GM12878 (cell line): ENCODE measurements around the gene MEIOSIN. TPM values are rescaled to one million over a fixed set of nuclear protein-coding genes. Genes with fewer than 3 reads are reported as not detected.

Source experiments
- ATAC-seq: fragments of 200-7000 bp; cut with Tn5 transposase; 3 replicates; pipeline ENCODE4 v1.9.1; 2020; ENCODE audit warnings: mild to moderate bottlenecking, moderate library complexity
- BruUV-seq: library from RNA; stranded (reverse); fragments of 400-500 nt; replicated peaks from 2 replicates; lab custom pipeline; 2021; lab: Mats Ljungman, UMichigan
- CTCF ChIA-PET: fragments of 300-600 bp; sonication (Branson Sonifier 250); formaldehyde crosslinking; extraction: SDS; loops from one replicate; lab custom pipeline; 2021; ENCODE audit warnings: inconsistent platforms; lab: Yijun Ruan, JAX
- POLR2A ChIA-PET: fragments of 350-600 bp; formaldehyde crosslinking; extraction: SDS; loops from one replicate; lab custom pipeline; 2021; ENCODE audit warnings: inconsistent platforms; lab: Charles Lee
- RAD21 ChIA-PET: fragments of 300-600 bp; sonication (Branson Sonifier 250); formaldehyde crosslinking; loops from one replicate; lab custom pipeline; 2023; ENCODE audit warnings: antibody characterized with exemption; ENCODE audit not compliant: unreplicated experiment; lab: Charles Lee
- SMC1A ChIA-PET: fragments of 300-600 bp; sonication (Branson Sonifier 250); formaldehyde crosslinking; loops from one replicate; lab custom pipeline; 2023; ENCODE audit not compliant: unreplicated experiment, uncharacterized antibody; lab: Charles Lee
- DNase-seq: peaks from one replicate; pipeline ENCODE4 v3.0.0-alpha.2; 2011; ENCODE audit warnings: low read depth, low spot score
- FAIRE-seq: peaks from 3 replicates; lab custom pipeline; 2011; peaks lifted over from hg19 to GRCh38; lab: Jason Lieb, UNC
- H2AFZ ChIP-seq: 2 replicates; pipeline ENCODE4 v1.6.0; 2011; ENCODE audit warnings: low read depth, low read length, control low read depth; ENCODE audit not compliant: control insufficient read depth
- H3K27ac ChIP-seq: 2 replicates; pipeline ENCODE4 v1.5.1; 2011; ENCODE audit warnings: control low read depth; ENCODE audit not compliant: control insufficient read depth, insufficient read depth
- H3K27me3 ChIP-seq, 2 experiments: replicated peaks in 1 of 2; 2 replicates each; pipeline versions ENCODE4 v1.6.0 to v1.6.1; 2011; ENCODE audit warnings: low read length in 1 of 2; ENCODE audit not compliant: control insufficient read depth in 2 of 2, insufficient read depth in 2 of 2
- H3K36me3 ChIP-seq, 2 experiments: 2 replicates each; pipeline ENCODE4 v1.5.1; 2011; ENCODE audit warnings: low read length in 1 of 2; ENCODE audit not compliant: control insufficient read depth in 2 of 2, insufficient read depth in 2 of 2
- H3K4me1 ChIP-seq: 2 replicates; pipeline ENCODE4 v1.6.1; 2011; ENCODE audit warnings: mild to moderate bottlenecking, low read length, moderate library complexity, mixed read lengths; ENCODE audit not compliant: control insufficient read depth, insufficient read depth
- H3K4me2 ChIP-seq: 2 replicates; pipeline ENCODE4 v1.6.0; 2011; ENCODE audit warnings: control low read depth; ENCODE audit not compliant: control insufficient read depth, insufficient read depth
- H3K4me3 ChIP-seq: fragments of 200-600 bp; sonication (generic); 2 replicates; pipeline ENCODE4 v1.5.1; 2016
- H3K79me2 ChIP-seq: 2 replicates; pipeline ENCODE4 v1.6.0; 2011; ENCODE audit warnings: low read length; ENCODE audit not compliant: control insufficient read depth, insufficient read depth
- H3K9ac ChIP-seq: 2 replicates; pipeline ENCODE4 v1.8.0; 2011; ENCODE audit warnings: low read length, control low read depth, mixed read lengths; ENCODE audit not compliant: control insufficient read depth, insufficient read depth
- H3K9me3 ChIP-seq: replicated peaks from 3 replicates; pipeline ENCODE4 v1.5.1; 2011; ENCODE audit warnings: mild to moderate bottlenecking, low read length; ENCODE audit not compliant: control insufficient read depth, insufficient read depth
- H4K20me1 ChIP-seq: 2 replicates; pipeline ENCODE4 v1.6.0; 2011; ENCODE audit not compliant: control insufficient read depth, insufficient read depth
- E2F8 ChIP-seq: fragments of 450-650 bp; IDR thresholded peaks from 2 replicates; pipeline ENCODE4 v1.6.1; 2018; ENCODE audit warnings: mild to moderate bottlenecking, low read depth, moderate library complexity; ENCODE audit not compliant: partially characterized antibody
- KAT2A ChIP-seq: conservative IDR thresholded peaks from 2 replicates; pipeline ENCODE4 v1.6.1; 2011; ENCODE audit warnings: low read depth, low read length; ENCODE audit not compliant: control insufficient read depth
- MEF2A ChIP-seq: IDR thresholded peaks from 2 replicates; pipeline ENCODE4 v1.6.1; 2011; ENCODE audit warnings: low read depth, mild to moderate bottlenecking, low read length, moderate library complexity; ENCODE audit not compliant: insufficient read depth
- POLR2A ChIP-seq: IDR thresholded peaks from 2 replicates; pipeline ENCODE4 v1.6.1; 2011; ENCODE audit warnings: low read depth, mild to moderate bottlenecking, low read length
- ZBTB40 ChIP-seq: fragments of 450-650 bp; IDR thresholded peaks from 2 replicates; pipeline ENCODE4 v1.6.1; 2016; ENCODE audit warnings: mild to moderate bottlenecking, moderate library complexity, borderline replicate concordance
- WGBS: methylation state at CpG from one replicate; pipeline ENCODE4 v1.1.6; 2016; ENCODE audit warnings: low lambda C conversion rate; ENCODE audit not compliant: insufficient replicate concordance, insufficient coverage; ENCODE audit errors: missing lambda C conversion rate; 5-methylcytosine and 5-hydroxymethylcytosine counted together
- in situ Hi-C: fragments of 300-500 bp; cut with MboI; formaldehyde crosslinking; loops from 9 replicates; pipeline ENCODE4 v1.14.3; 2018; ENCODE audit warnings: mixed read lengths
- intact Hi-C: fragments of 100-400 bp; cut with micrococcal nuclease; formaldehyde crosslinking; loops from one replicate; pipeline ENCODE4 v1.14.2; 2022; ENCODE audit not compliant: unreplicated experiment
- polyA plus RNA-seq, 11 experiments: library from polyadenylated mRNA; depleted of rRNA in 4 of 11; unstranded in 6 of 11; stranded (reverse) in 5 of 11; fragments of >200 nt; fragmentation: Nextera tagmentation in 4 of 11; fragmentation: Illumina TruSeq in 1 of 11; extraction: Ambion mirVana in 4 of 11; extraction: Trizol in 1 of 11; gene quantifications; 1 replicate in 1 of 11; 2 replicates in 10 of 11; pipeline versions ENCODE4 v1.2.1 to v1.2.3, GENCODE V29; 2011 to 2016; ENCODE audit warnings: inconsistent platforms in 2 of 11, missing spikeins in 2 of 11, low read depth in 1 of 11
- total RNA-seq, 4 experiments: library from RNA; depleted of rRNA in 3 of 4; stranded (reverse); fragments of >200 nt in 3 of 4; fragmentation: Illumina TruSeq in 1 of 4; extraction: Trizol in 1 of 4; gene quantifications; 2 replicates each; pipeline versions ENCODE4 v1.2.1 to v1.2.3, GENCODE V29; 2013 to 2021

The MEIOSIN gene
- total and polyA plus RNA-seq, 10 of the 15 experiments (the other 5 are each of a cell fraction or from before 2014, with no cell fraction given), result 0.05 to 0.66 (median 0.14) TPM; not detected in 4

GRCh38 chr19:45713141-45713540, 20.1 kb upstream of the MEIOSIN start:
- Histone ChIP-seq H2AFZ (no peak overlapping the region), H3K4me2 (no peak overlapping the region), H3K36me3 (peaks cover 8 to 19% of the 10 kb centered on the region in 2 experiments; a peak in 3 of 4 replicates), H3K9me3 (no peaks in the 10 kb centered on the region), H3K4me1 (peaks cover 15% of the 10 kb centered on the region), H3K79me2 (peaks cover 61% of the 10 kb centered on the region), H4K20me1 (no peaks in the 10 kb centered on the region), H3K4me3 (no peak overlapping the region), H3K27me3 (no peaks in the 10 kb centered on the region), H3K9ac (no peak overlapping the region), H3K27ac (no peak overlapping the region)
- ChIA-PET RAD21 (no interaction called here), POLR2A (interaction anchor here (1.2 kb wide), 1 partner anchor 21 kb away, joined by 3 read pairs; the partner anchor contains the start of gene SNRPD2), CTCF (interaction anchor here (1.1 kb wide), 1 partner anchor 19 kb away, joined by 4 read pairs; no protein-coding TSS in a partner anchor), SMC1A (no interaction called here)
- BruUV-seq, result no TSS peak
- DNase-seq, result no peak
- TF ChIP-seq POLR2A (peak; percentile 33; the same call in 1 of the 2 replicates), E2F8 (no peak)
- WGBS, result 97% methylated on average over 15 of the region's 15 CpGs
- in situ Hi-C loops (no loop called here), intact Hi-C loops (no loop called here)
- no peak for FAIRE-seq
- no peak for ATAC-seq

- ATAC-seq, result no peak
- peaks cover 13 to 19% of the 10 kb centered on the region in 2 experiments; a peak in 3 of 4 replicates for H3K36me3 ChIP-seq
- CTCF ChIA-PET, result interaction anchor here (1.3 to 4.8 kb wide), 5 partner anchors 12 to 84 kb away, joined by 3 to 53 read pairs (median 5); partner anchors contain the start of genes QPCTL, SIX5 and SNRPD2
- POLR2A ChIA-PET, result interaction anchor here (0.6 to 5.9 kb wide), 7 partner anchors 9 to 175 kb away, joined by 3 to 58 read pairs (median 5); partner anchors contain the start of genes FBXO46, QPCTL and SNRPD2
- no peak for FAIRE-seq
- H3K9me3 ChIP-seq, result no peaks in the 10 kb centered on the region
- in situ Hi-C loops (no loop called here), intact Hi-C loops (no loop called here)
- RAD21 ChIA-PET, result interaction anchor here (0.7 to 2.6 kb wide), 4 partner anchors 19 to 152 kb away, joined by 3 to 22 read pairs (median 3); partner anchors contain the start of genes QPCTL and SNRPD2
- H3K27me3 ChIP-seq, result no peaks in the 10 kb centered on the region
- TF ChIP-seq ZBTB40 (peak; percentile 92), KAT2A (no peak), MEF2A (no peak)
- BruUV-seq, result no TSS peak
- SMC1A ChIA-PET, result interaction anchor here (0.8 to 4.9 kb wide), 4 partner anchors 8 to 25 kb away, joined by 3 to 27 read pairs (median 4); partner anchors contain the start of gene QPCTL
- no peak overlapping the region for H3K27ac ChIP-seq
- no peak overlapping the region for H3K4me2 ChIP-seq
- no peak overlapping the region for H2AFZ ChIP-seq
- DNase-seq, result no peak
- H3K4me3 ChIP-seq, result no peak overlapping the region
- 81% methylated on average over 3 of the region's 3 CpGs for WGBS
- peaks cover 13% of the 10 kb centered on the region for H3K4me1 ChIP-seq
- peaks cover 75% of the 10 kb centered on the region for H3K79me2 ChIP-seq
- no peak overlapping the region for H3K9ac ChIP-seq
- H4K20me1 ChIP-seq, result no peaks in the 10 kb centered on the region
Observed at GRCh38 chr19:45715139-45715538, 18.1 kb upstream of the MEIOSIN start.
